Large intestine (tissue), 3 donors: ENCODE measurements around the gene VWF. TPM values are rescaled to one million over a fixed set of nuclear protein-coding genes. Genes with fewer than 3 reads are reported as not detected.

Experiments
- DNase-seq, 2 donors: peaks; one replicate each; pipeline versions ENCODE4 v3.0.0 to v3.0.0-alpha.2; 2013
- H3K27ac ChIP-seq: one replicate; pipeline ENCODE4 v1.5.1; 2013; ENCODE audit warnings: low read length
- H3K27me3 ChIP-seq: 2 replicates; pipeline ENCODE4 v1.6.1; 2013; ENCODE audit warnings: low read length; ENCODE audit not compliant: control insufficient read depth, insufficient read depth
- H3K36me3 ChIP-seq: 2 replicates; pipeline ENCODE4 v1.6.1; 2013; ENCODE audit warnings: low read length; ENCODE audit not compliant: control insufficient read depth, insufficient read depth
- H3K4me1 ChIP-seq: one replicate; pipeline ENCODE4 v1.6.1; 2013; ENCODE audit warnings: low read length; ENCODE audit not compliant: control insufficient read depth, insufficient read depth
- H3K4me3 ChIP-seq: one replicate; pipeline ENCODE4 v1.5.1; 2013; ENCODE audit warnings: low read length
- H3K9me3 ChIP-seq: one replicate; pipeline ENCODE4 v1.6.1; 2013; ENCODE audit warnings: mild to moderate bottlenecking, low read depth, low read length, moderate library complexity; ENCODE audit not compliant: control insufficient read depth
- WGBS: methylation state at CpG from one replicate; pipeline ENCODE4 v1.1.5; 2013; ENCODE audit warnings: low lambda C conversion rate; ENCODE audit not compliant: insufficient coverage; 5-methylcytosine and 5-hydroxymethylcytosine counted together
- polyA plus RNA-seq: library from polyadenylated mRNA; unstranded; fragments of 120-200 nt; gene quantifications from one replicate; pipeline ENCODE4 v1.2.1, GENCODE V29; 2013

VWF gene
- polyA plus RNA-seq, 1 donor, result 13.8 TPM

DNA sequence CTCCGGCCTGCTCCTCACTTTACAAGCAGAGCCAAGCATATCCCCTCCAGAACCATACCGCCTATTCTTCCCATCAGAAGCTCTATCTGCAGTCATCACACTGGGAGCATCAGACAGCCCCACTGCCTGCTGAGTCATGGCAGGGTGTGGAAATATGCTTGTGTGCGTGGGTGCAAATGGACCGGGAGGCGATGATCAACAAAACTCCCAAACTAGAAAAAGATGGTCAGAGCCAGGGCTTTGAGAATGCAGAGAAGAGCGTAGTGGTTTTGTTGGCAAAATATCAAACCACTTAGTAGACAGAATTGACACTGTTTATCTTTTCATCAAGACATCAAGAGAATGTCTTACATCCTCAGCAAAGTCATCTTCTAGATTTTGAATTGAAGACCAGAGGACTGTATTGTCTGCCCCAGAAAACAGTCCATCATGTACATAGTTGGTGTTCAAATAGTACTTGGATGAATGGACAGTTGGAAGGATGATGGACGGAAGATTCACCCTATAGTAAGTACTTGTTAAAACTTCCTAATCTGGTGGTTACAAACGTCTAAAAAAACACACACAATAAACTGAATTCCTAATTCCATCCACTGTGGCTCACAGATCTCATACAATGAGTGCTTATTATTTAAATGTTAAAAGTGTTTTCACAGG, 54.9 kb downstream of the VWF start:
- Histone ChIP-seq H3K9me3 (no peaks in the 10 kb centered on the region), H3K27me3 (no peaks in the 10 kb centered on the region), H3K4me3 (no peak overlapping the region), H3K36me3 (no peaks in the 10 kb centered on the region), H3K27ac (no peak overlapping the region), H3K4me1 (peaks cover 11% of the 10 kb centered on the region)
- WGBS, result 75% methylated on average over 2 of the region's 8 CpGs
- no peak for DNase-seq

DNA sequence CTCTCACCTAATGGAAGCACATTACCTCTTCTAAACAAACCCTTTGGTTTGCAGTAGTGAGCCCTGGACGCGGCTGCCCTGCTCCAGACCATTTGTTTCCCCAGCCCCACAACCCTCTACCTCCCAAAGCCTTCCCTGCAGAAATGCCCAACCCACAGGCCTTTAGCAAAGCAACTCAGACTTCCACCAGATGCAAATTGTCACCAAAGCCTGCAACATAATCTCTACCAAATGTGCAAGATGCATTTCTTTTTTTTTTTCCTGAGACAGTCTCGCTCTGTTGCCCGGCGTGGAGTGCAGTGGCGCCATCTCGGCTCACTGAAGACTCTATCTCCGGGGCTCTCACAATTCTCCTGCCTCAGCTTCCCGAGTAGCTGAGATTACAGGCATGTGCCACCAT, 56.2 kb downstream of the VWF start:
- H3K27ac ChIP-seq, result no peak overlapping the region
- H3K9me3 ChIP-seq, result no peaks in the 10 kb centered on the region
- no CpG with 5 or more reads among the region's 9 CpGs for WGBS
- H3K4me3 ChIP-seq, result no peak overlapping the region
- no peaks in the 10 kb centered on the region for H3K36me3 ChIP-seq
- no peaks in the 10 kb centered on the region for H3K27me3 ChIP-seq
- peaks cover 11% of the 10 kb centered on the region for H3K4me1 ChIP-seq
- DNase-seq, result no peak

DNA sequence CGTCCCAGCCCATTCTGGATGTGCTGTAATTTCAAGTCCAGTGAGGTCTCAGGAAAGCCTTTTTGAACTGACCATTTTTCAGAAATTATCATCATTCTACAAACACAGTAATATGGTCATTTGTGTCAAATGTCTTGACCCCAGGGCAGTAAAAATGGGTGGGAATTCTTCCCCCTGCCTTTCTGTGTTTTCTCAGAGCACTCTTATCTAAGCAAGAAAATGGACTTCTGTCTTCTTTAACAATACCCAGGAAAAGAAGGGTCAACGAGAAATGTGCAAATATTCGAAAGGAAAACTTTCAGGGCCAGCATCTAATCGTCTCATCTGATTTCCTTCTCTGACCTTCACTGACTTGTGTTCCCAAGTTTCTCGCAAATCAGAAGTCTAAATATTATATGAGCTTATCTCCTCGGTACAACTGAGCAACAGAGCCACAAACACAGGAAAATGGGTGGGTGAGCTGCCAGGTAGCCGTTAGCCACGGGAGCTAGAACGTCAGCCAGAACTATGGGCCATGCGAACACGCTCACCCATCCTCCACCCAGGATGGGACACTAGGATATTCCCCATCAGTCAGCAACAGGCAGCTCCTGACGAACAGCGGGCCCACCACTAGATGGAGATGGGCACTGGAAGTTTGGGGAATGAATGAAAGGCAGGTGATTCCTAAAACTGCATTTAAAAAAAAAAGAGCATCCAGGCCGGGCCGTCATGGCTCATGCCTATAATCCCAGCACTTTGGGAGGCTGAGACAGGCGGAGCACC, 57.1 kb downstream of the VWF start:
- Histone ChIP-seq H3K4me3 (no peak overlapping the region), H3K36me3 (no peaks in the 10 kb centered on the region), H3K27ac (no peak overlapping the region), H3K4me1 (peaks cover 11% of the 10 kb centered on the region), H3K9me3 (no peaks in the 10 kb centered on the region), H3K27me3 (no peaks in the 10 kb centered on the region)
- DNase-seq, result peak in 1 of 2 donors; percentile 24
- WGBS, result 38% methylated on average over 3 of the region's 16 CpGs

DNA sequence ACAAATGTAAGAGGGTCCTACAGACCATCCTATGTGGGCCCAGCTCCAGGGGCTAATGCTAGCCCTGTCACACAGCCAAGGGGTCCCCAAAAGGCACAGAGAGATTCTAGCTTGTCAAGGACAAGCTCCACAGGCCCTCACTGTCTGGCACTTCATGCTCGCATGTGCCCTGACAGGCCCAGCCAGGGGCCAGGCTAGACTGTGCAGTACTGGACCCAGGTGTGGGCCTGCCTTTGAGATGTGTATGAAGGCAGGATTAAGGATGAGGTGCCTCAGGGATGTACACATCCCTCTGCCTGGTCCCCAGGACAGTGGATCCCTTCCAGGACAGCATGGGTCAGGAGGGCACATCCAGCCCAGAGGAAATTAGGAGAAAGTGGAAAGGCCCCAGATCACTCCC, 57.8 kb downstream of the VWF start:
- Histone ChIP-seq H3K4me3 (no peak overlapping the region), H3K9me3 (no peaks in the 10 kb centered on the region), H3K36me3 (no peaks in the 10 kb centered on the region), H3K27ac (no peak overlapping the region), H3K27me3 (no peaks in the 10 kb centered on the region), H3K4me1 (peaks cover 11% of the 10 kb centered on the region)
- no peak for DNase-seq
- no CpG with 5 or more reads among the region's 1 CpG for WGBS

DNA sequence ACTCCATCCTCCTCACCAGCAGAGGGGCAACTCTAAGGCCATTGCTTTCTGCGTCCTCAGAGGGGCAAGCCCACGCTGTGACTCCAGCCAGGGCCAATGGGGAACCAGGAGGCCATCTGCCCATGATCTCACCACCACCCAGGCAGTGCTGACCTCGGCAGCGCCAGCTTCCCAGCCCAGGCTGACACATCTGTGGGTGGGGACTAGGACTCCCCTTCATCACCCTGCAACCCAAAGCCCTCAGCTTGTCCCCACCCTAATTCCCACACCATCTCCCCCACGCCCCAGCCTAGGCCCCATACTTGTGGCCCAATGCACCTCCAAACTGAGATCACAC, 58.6 kb downstream of the VWF start:
- Histone ChIP-seq H3K27me3 (no peaks in the 10 kb centered on the region), H3K27ac (no peak overlapping the region), H3K36me3 (no peaks in the 10 kb centered on the region), H3K4me3 (no peak overlapping the region), H3K4me1 (peaks cover 7% of the 10 kb centered on the region), H3K9me3 (no peaks in the 10 kb centered on the region)
- DNase-seq, result no peak
- WGBS, result no CpG with 5 or more reads among the region's 5 CpGs

DNA sequence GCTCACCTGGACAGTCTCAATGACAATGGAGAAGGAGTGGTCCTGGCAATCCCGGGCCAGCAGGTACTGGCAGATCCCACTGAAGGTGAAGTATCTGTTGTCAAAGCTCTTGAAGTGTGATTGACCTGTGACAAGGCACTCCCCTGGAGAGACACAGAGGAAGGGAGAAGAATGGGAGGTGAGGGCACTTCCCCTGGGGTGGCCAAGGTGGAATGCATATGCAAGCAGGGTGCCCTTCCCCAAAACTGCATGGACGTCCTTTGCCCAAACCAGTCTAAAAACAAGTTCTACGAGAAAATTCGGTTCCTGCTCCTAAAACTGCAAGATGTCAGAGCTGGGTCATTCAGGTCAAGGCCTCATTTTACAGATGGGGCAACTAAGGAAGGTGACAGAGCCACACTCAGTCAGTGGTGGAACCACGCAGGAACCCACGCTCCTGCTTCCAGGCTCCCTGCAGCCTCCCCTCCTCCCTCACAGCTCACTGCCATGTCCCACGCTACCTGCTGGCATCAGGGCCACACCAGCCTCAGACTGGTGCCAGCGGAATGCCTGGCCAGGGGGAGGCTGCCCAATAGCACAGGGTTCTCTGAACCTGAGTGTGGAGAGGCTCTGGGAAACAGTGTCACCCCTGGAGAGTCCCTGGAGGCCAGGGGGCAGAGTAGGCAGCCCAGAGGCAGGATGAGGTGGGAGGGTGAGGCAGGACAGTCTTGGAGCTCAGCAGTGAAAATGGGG, 59.2 kb downstream of the VWF start:
- no peaks in the 10 kb centered on the region for H3K36me3 ChIP-seq
- no peak overlapping the region for H3K27ac ChIP-seq
- no peak for DNase-seq
- H3K4me3 ChIP-seq, result no peak overlapping the region
- no CpG with 5 or more reads among the region's 8 CpGs for WGBS
- H3K9me3 ChIP-seq, result no peaks in the 10 kb centered on the region
- no peaks in the 10 kb centered on the region for H3K27me3 ChIP-seq
- H3K4me1 ChIP-seq, result peaks cover 3% of the 10 kb centered on the region

DNA sequence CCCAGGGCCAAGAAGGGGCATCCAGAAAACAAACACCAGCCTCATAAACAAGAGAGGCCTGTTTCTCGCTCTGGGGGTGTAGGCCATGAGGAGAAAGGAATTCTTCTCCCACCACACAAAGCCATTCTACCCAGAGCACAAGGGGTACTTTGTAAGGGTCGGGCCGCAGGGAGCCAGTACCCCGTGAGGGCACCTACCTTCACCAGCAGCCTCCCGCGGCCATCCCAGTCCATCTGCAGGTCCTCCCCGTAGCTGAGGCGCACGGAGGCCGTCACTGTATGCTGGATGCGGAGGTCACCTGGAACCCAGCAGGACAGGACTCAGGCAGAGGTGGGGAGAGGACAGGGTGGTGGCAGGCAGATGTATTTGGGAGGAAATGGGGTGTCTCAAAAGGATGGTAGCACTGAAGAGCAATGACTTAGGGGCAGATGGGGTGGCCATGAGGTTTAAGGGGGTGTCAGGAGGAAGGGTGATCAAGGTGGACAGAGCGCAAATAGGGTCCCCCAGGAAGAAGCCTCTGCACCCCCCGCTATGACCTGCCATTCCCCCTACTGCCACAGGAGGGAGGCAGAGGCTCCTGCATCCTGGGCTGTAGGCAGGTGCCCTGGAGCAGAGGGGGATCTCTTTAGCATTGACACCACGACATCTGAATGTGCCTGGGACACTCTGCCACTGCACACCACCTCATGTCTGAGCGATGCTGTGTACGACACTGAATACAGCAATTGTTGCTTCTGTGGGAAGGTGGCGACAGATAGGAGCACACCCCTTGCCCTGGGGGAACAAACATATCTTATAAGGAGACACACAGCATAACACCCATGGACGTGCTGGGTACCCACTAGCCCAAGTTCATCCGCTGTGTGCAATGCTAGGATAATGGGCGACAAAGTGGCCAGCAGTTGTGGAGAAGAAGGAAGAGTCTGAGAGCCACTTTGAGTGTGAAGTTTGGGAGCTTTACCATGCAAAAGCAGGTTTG, 61.4 kb downstream of the VWF start:
- no peaks in the 10 kb centered on the region for H3K9me3 ChIP-seq
- WGBS, result 90% methylated on average over 2 of the region's 20 CpGs
- H3K27me3 ChIP-seq, result no peaks in the 10 kb centered on the region
- no peak overlapping the region for H3K4me3 ChIP-seq
- H3K27ac ChIP-seq, result no peak overlapping the region
- no peaks in the 10 kb centered on the region for H3K36me3 ChIP-seq
- DNase-seq, result peak; percentile 54 to 64
- H3K4me1 ChIP-seq, result peaks cover 8% of the 10 kb centered on the region

DNA sequence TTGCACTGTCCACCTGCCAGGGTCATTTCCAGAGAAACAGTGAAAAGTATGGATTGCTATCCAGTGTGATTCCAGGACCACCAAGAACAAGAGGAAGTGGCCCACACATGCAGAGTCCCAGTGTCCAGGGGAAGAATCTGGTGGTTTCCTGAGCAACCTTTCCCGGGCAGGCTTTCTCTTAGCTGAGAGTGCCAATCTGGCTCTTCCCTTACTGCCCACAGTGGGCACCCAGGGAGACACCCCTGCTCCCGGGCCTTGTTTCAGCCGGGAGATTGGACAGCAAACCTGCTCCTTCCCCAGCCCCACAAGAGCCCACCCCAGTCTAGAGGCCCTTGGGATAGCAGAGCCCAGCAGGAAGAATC, 62.1 kb downstream of the VWF start:
- no CpG with 5 or more reads among the region's 3 CpGs for WGBS
- Histone ChIP-seq H3K27ac (no peak overlapping the region), H3K27me3 (no peaks in the 10 kb centered on the region), H3K9me3 (no peaks in the 10 kb centered on the region), H3K36me3 (no peaks in the 10 kb centered on the region), H3K4me3 (no peak overlapping the region), H3K4me1 (peaks cover 8% of the 10 kb centered on the region)
- DNase-seq, result no peak

DNA sequence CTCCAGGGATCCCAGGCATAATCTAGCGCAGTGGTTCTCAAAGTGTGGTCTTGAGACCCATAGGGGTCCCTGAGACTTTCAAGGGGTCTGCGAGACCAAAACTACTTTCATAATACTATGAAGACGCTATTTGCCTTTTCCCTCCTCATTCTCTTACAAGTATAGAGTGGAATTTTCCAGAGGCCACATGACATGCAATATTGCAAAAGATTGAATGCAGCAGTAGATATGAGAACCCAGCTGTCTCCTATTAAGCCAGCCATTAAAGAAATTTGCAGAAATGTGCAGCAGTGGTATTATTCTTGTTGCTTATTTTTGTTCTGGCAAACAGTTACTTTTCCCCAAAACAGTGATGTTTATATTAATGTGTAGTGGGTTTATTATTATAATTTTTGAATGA, 62.8 kb downstream of the VWF start:
- Histone ChIP-seq H3K4me3 (no peak overlapping the region), H3K27ac (no peak overlapping the region), H3K36me3 (no peaks in the 10 kb centered on the region), H3K27me3 (peaks cover 3% of the 10 kb centered on the region), H3K4me1 (peaks cover 13% of the 10 kb centered on the region), H3K9me3 (no peaks in the 10 kb centered on the region)
- WGBS, result no CpG with 5 or more reads among the region's 3 CpGs
- no peak for DNase-seq
